NK-92 (cell line): Measurements from ENCODE around the gene CELA1.
"Not testable (repeated sequence)": the region's sequence is repeated elsewhere in the genome, so short reads cannot be mapped to it uniquely, and the experiment has no call there.

ENCODE experiments used
- DNase-seq: peaks from one replicate; lab custom pipeline; 2025; ENCODE audit not compliant: unreplicated experiment; lab: John Stamatoyannopoulos, UW

The CELA1 gene

DNA sequence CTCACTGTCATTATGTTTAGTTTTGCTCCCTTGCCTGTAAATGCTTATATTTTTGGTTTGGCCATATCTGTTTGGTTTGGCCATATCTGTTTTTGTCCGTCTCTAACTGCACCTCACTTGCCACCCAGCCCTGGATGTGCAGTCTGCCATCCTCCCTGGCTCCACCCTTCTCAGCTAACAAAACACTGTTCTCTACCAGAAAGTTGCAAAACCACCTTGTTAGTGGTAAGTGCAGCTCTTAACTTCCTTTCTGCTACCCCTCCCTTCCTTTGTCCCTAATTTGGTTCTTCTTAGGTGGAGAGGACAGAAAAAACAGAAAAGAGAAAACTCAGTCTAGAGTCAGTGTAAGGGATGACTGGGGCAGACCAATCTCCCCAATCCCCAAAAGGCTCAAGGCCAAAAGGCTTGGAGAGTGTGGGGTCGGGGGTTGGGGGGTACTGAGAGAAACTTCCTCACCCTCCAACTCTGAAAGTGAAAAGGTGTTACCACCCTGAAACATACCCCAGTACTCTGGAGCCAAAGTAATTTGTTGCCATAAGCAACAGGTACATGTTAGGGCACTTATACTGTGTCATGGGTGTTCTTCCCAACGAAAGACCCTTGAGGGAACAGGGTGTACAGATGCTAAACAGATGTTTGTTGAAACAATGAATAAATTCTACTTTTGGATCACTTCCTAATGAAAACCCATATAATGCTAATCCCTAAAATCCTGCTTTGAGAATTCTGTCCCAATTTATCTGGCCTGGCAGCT, 27.5 kb downstream of the CELA1 start:
- DNase-seq: no peak

DNA sequence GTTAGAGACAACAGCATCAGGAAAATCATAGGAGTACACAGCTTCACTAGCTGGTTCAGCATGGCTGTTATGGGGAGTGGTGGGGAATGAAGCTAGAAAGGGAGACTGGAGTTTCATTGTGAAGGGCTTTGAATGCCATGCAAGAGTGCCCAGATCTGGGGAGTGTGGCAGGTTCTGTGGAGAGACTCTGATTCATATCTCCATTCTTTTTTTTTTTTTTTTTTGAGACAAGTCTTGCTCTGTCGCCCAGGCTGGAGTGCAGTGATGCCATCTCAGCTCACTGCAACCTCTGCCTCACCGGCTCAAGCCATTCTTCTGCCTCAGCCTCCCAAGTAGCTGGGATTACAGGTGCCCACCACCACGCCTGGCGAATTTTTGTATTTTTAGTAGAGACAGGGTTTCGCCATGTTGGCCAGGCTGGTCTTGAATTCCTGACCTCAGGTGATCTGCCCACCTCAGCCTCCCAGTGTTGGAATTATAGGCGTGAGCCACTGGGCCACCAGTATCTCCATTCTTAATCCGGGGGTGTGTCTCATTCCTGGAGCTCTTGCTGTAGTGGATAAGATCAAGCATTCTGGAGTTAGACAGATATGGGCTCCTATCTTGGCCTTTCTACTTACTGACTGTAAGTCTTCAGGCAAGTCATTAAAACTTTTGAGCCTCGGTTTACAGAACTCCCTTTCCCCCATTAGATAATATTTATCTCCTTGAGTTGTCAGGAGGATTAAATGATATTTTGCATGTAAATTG, 28.2 kb downstream of the CELA1 start:
- DNase-seq: not testable (repeated sequence)

DNA sequence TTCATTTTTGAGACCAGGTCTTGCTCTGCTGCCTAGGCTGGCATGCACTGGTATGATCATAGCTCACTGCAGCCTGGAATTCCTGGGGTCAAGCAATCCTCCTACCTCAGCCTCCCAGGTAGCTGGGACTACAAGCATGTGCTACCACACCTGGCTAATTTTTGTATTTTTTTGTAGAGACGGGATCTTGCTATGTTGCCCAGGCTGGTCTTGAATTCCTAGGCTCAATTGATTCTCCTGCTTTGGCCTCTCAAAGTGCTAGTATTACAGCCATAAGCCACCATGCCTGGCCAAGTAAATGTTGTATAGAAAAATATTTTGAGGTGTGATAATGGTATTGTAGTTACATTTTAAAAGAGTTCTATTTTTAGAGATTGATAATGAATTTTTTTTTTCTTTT, 35.1 kb downstream of the CELA1 start:
- DNase-seq: no peak

DNA sequence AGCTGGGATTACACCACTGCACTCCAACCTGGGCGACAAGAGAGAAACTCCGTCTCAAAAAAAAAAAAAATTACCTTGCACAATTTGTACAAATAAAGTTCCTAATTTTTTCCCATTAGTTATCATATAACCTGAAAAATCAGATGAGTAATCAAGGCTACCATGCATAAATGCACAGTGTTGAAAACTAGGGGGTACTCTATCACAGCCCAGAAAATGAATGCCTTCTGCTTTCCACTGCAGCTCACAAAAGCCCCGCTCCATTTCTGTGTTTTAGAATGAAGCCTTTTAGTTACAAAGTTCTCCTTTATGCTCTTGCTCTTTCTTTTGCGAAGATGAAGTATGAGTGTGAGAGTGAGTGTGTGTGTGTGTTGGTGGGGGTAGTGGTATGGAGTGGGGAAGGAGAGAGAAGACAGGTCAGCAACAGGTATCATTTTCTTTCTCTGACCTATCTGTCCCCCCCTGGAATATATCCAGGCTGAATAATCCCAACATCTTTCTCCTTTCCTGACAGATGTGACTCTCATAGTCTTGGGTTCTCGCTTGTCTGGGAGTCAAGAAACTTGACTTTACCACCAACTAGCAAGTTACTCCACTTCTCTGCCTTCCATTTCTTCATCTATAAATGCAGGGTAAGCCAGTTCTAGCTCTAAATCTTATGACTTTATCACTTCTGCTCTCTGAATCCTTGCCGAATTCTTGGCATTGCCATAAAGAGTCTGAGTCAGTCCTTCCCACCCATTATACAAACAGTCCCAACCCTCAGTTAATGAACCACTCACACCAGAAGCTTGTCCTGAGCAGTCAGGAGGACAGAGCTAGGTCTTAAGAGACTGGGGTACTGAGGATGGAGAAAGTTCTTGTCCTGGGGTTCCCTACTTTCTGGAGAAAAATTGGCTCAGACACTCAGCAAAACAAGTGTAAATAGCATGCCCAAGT, 38.6 kb downstream of the CELA1 start:
- DNase-seq: no peak

DNA sequence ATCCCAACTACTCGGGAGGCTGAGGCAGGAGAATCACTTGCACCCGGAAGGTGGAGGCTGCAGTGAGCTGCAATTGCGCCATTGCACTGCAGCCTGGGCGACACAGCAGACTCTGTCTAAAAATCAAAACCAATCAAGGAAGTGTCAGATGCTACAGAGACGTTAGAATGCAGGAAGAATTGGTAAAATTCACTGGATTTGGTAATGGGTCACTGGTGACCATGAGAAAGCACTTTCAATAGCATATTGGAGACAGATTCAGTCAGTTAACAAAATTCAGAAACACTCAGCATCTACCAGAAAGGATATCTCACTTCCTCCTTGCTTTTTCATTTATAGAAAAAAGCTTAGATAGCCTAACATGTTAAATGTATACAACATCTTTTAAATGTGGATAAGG, 40.0 kb downstream of the CELA1 start:
- no peak for DNase-seq

DNA sequence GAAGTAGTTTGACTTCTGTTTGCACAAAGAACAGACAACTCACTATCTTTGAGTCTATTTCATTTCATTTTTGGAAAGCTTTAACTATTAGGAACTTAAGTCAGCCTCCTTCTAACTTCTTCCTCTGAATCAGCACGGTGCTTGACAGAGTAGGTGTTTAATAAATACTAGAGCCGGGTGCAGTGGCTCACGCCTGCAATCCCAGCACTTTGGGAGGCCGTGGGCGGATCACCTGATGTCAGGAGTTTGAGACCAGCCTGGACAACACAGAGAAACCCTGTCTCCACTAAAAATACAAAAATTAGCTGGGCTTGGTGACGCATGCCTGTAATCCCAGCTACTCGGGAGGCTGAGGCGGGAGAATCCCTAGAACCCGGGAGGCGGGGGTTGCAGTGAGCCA, 45.7 kb downstream of the CELA1 start:
- DNase-seq: not testable (repeated sequence)

DNA sequence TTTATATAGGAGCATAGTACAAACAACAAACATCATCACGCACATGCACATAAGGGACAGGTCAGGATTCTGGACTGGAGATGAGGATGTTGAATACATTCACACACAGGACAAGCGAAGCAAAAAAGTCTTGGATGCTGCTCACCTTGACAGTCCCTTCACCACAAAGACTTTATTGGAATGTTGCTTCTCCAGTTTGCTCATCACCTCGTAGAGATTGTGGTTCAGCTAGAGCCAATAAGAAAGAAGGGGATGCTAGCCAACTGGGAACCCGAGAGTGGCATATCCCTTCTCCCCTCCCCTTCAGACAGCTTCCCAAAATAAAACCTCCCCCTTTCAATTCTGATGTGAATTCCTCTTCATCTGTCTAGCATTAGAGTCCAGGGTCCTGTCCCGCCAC, 50.8 kb downstream of the CELA1 start:
- no peak for DNase-seq

DNA sequence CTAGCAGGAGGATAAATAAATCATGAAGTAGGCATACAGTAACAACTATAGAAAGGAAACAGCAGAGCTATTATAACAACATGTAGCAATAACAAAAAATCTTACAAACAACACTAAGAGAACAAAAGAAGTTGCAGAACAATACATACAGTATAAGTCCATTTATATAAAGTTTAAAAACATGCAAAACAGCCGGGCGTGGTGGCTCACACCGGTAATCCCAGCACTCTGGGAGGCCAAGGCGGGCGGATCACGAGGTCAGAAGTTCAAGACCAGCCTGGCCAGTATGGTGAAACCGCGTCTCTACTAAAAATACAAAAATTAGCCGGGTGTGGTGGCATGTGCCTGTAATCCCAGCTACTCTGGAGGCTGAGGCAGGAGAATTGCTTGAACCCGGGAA, 52.4 kb downstream of the CELA1 start:
- not testable (repeated sequence) for DNase-seq

DNA sequence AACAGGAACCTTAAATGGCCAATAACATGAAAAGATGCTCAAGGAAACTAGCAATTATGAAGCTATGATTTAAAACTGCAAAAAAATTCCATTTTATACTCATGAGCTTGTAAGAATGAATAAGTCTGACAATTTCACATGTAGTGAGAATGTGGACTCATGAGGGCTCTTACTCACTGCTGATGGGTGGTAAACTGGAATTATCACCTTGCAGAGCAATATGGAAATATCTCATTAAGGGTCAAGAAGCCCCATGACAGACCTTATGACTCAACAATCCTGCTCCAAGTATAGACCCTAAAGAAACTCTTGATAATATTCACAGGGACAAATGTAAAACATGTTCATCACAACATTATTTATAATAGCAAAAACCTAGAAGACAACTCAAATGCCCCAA, 52.8 kb downstream of the CELA1 start:
- DNase-seq: no peak

DNA sequence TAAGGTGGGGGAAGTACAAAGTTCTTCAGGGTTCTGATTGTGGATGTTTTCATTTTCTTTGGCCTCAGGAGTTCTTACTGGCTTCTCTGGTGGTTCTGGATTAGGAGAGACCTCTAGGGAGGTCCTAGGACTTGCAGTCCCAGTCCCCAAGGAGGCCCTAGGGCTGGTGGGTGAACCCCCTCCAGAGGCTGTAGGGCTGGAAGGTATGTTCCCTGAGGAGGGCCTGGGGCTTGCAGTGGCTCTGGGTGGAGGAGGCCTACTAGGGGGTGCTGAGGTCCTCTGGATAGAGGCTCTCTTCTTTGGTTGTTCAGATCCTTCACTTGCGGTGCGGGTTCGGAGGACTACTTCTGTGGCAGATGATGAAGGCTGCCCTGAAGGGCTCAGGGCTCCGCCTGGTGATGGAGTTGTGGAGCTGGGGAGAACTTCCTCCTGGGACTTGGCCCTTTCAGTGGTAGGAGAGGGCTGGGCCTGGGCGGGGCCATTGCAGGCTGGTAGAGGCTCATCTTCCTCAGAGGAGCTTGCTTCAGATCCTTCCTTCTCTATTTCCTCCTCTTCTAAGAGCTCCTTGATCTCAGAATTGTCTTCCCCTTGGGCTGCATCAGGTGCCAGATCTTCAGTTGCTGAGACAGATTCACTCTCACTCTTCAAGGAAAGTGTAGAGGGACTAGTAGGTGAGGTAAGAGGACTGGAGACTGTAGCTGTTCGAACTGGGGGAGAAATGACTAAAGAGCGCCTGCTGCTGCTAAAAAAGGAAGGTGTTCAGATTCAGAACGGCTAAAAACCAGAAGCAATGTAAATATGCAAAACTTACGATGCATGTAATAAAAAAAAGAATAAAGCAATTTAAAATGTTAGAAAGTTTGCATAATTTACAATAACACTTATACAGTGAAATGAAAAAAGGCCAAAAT, 54.6 kb downstream of the CELA1 start:
- DNase-seq: not testable (repeated sequence)

DNA sequence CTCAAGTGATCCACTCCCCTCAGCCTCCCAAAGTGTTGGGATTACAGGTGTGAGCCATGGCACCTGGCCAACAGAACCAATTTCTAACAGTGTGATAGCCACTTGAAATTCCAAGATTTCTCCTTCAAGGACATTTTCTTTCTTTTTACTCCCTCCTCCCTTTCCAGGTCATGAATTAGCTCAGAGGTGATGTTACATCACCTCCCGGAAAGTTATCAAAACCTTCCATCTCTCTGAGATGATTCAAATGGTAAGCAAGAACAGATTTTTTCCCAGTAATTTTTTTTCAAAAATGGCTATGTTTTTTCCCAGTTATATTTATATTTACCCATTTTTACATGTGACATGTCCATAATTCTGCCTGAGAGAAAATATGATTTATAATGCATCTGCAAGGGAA, 60.6 kb downstream of the CELA1 start:
- DNase-seq: no peak

DNA sequence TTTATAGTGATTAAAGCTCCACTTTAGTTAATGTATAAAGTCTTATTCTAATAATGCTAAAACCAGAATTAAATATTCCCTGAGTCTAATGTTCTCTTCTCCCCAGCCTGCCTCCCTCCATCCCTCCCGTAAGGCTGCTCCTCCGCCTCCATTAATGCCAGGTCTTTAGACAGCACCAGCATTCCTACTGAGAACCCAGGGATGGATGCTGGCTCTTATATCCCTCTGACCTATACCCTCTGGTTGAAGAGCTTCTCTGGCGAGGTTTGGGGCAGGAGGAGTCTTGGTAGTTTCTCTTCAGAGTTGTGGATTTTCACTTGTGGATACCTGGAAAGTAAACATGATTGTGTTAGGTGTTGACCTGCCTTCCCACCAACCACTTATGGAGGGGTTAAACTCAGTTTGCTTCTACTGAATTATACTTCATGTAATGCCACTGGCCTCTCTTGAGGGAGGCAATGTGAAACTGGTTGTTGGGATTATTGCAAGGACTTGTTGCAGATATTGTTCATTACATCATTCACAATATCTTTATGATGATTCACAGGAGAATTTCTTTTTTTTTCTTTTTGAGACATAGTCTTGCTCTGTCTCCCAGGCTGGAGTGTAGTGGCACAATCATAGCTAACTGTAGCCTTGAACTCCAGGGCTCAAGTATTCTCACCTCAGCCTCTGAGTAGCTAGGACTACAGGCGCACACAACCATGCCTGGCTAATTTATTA, 65.1 kb downstream of the CELA1 start:
- no peak for DNase-seq
